HEK293 (cell line): Measurements from ENCODE around the gene TMUB1.

Experiments
- ELK4 ChIP-seq: IDR thresholded peaks from 2 replicates; pipeline ENCODE4 v1.6.1; 2011; ENCODE audit warnings: mild to moderate bottlenecking, low read depth, low read length, borderline replicate concordance
- FEZF1 ChIP-seq: fragments of 450-650 bp; formaldehyde crosslinking; IDR thresholded peaks from 2 replicates; pipeline ENCODE4 v1.5.1; 2016; ENCODE audit warnings: missing biosample characterization, missing genetic modification characterization
- GLI2 ChIP-seq: fragments of 450-650 bp; formaldehyde crosslinking; IDR thresholded peaks from 2 replicates; pipeline ENCODE4; 2017; ENCODE audit warnings: missing biosample characterization, missing genetic modification characterization, low read depth, borderline replicate concordance
- HOXA7 ChIP-seq: sonication (generic); formaldehyde crosslinking; IDR thresholded peaks from 2 replicates; pipeline ENCODE4 v1.8.1; 2022; ENCODE audit warnings: missing genetic modification reagents, borderline replicate concordance
- KLF10 ChIP-seq: fragments of 450-650 bp; IDR thresholded peaks from 2 replicates; pipeline ENCODE4 v1.5.1; 2018; ENCODE audit warnings: missing biosample characterization, mild to moderate bottlenecking, missing genetic modification characterization
- PRDM4 ChIP-seq: fragments of 450-650 bp; formaldehyde crosslinking; IDR thresholded peaks from 2 replicates; pipeline ENCODE4 v1.5.1; 2017; ENCODE audit warnings: missing biosample characterization, missing genetic modification characterization
- REPIN1 ChIP-seq: fragments of 450-650 bp; formaldehyde crosslinking; IDR thresholded peaks from 2 replicates; pipeline ENCODE4 v1.5.1; 2017; ENCODE audit warnings: missing biosample characterization, missing genetic modification characterization, low read depth
- WT1 ChIP-seq: fragments of 450-650 bp; formaldehyde crosslinking; IDR thresholded peaks from 2 replicates; pipeline ENCODE4 v1.5.1; 2016; ENCODE audit warnings: missing biosample characterization, missing genetic modification characterization
- YY2 ChIP-seq: fragments of 450-650 bp; formaldehyde crosslinking; IDR thresholded peaks from 2 replicates; pipeline ENCODE4 v1.5.1; 2016; ENCODE audit warnings: missing biosample characterization, missing genetic modification characterization
- ZNF133 ChIP-seq: fragments of 450-650 bp; formaldehyde crosslinking; IDR thresholded peaks from 2 replicates; pipeline ENCODE4 v1.5.1; 2016; ENCODE audit warnings: missing biosample characterization, missing genetic modification characterization
- ZNF248 ChIP-seq: fragments of 450-650 bp; formaldehyde crosslinking; IDR thresholded peaks from 2 replicates; pipeline ENCODE4 v1.5.1; 2017; ENCODE audit warnings: missing biosample characterization, missing genetic modification characterization
- ZNF37A ChIP-seq: fragments of 450-650 bp; IDR thresholded peaks from 2 replicates; pipeline ENCODE4 v1.5.1; 2018; ENCODE audit warnings: missing biosample characterization, missing genetic modification characterization
- ZNF391 ChIP-seq: fragments of 450-650 bp; formaldehyde crosslinking; IDR thresholded peaks from 2 replicates; pipeline ENCODE4 v1.5.1; 2016; ENCODE audit warnings: low read depth, missing biosample characterization, missing genetic modification characterization, borderline replicate concordance
- ZNF398 ChIP-seq: fragments of 450-650 bp; formaldehyde crosslinking; IDR thresholded peaks from 2 replicates; pipeline ENCODE4 v1.5.1; 2017; ENCODE audit warnings: missing biosample characterization, missing genetic modification characterization
- ZNF501 ChIP-seq: fragments of 450-650 bp; formaldehyde crosslinking; IDR thresholded peaks from 2 replicates; pipeline ENCODE4 v1.5.1; 2016; ENCODE audit warnings: missing biosample characterization, missing genetic modification characterization
- ZNF548 ChIP-seq: fragments of 450-650 bp; formaldehyde crosslinking; IDR thresholded peaks from 2 replicates; pipeline ENCODE4 v1.5.1; 2016; ENCODE audit warnings: missing biosample characterization, missing genetic modification characterization
- ZNF561 ChIP-seq: fragments of 450-650 bp; IDR thresholded peaks from 2 replicates; pipeline ENCODE4 v1.5.1; 2018; ENCODE audit warnings: missing biosample characterization, missing genetic modification characterization, borderline replicate concordance
- ZNF600 ChIP-seq: fragments of 450-650 bp; formaldehyde crosslinking; IDR thresholded peaks from 2 replicates; pipeline ENCODE4 v1.5.1; 2016; ENCODE audit warnings: missing biosample characterization, missing genetic modification characterization
- ZNF629 ChIP-seq: fragments of 450-650 bp; formaldehyde crosslinking; IDR thresholded peaks from 2 replicates; pipeline ENCODE4 v1.5.1; 2017; ENCODE audit warnings: missing biosample characterization, missing genetic modification characterization
- TF ChIP-seq, protein P1 (sequence below): sonication (generic); formaldehyde crosslinking; IDR thresholded peaks from 2 replicates; pipeline ENCODE4 v1.8.1; 2022; ENCODE audit warnings: mild to moderate bottlenecking, moderate library complexity, missing genetic modification reagents
- TF ChIP-seq, protein P2 (sequence below): fragments of 450-650 bp; formaldehyde crosslinking; IDR thresholded peaks from 2 replicates; pipeline ENCODE4 v1.5.1; 2016; ENCODE audit warnings: missing biosample characterization, missing genetic modification characterization, borderline replicate concordance
- TF ChIP-seq, protein P3 (sequence below): fragments of 450-650 bp; formaldehyde crosslinking; conservative IDR thresholded peaks from 2 replicates; pipeline ENCODE4 v1.5.1; 2016; ENCODE audit warnings: low read depth, missing biosample characterization, missing genetic modification characterization

Gene TMUB1

DNA sequence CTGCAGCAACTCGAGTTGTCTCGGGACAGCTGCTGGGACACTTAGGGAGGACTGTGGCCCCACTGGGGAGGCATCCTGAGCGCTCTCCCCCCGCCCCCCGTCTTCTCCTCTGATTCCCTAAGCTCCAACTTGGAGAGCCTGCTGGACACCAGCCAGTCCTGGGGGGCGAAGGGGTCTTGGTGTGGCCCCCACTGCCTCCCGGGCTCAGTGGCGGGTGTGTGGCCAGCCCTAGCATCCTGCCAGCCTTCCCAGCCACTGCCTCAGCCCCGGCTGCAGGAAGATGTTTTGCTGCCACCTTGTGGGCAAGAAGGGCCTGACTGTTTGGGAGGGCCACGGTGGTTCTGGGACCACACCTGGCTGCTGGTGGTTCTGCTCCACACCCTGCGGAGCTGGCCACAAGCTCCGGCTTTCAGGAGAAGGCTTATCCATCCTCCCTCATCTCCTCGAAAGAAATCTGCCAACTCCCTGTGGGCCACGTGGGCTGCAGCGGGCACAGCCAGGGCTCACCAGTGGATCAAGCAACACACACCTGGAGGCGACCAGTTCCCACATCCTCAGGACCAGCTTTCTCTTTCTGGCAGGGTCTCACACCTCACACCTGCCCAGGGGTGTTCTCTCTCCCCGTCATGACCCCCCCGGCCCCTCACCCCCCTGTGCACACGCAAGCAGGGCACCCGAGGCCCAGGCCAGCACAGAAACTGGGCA lies 27.8 kb upstream of the TMUB1 start (continued):
- no peak for TF ChIP-seq ELK4
- TF ChIP-seq ZNF133 (tag by site-specific recombination) = no peak
- TF ChIP-seq, protein P1, sequence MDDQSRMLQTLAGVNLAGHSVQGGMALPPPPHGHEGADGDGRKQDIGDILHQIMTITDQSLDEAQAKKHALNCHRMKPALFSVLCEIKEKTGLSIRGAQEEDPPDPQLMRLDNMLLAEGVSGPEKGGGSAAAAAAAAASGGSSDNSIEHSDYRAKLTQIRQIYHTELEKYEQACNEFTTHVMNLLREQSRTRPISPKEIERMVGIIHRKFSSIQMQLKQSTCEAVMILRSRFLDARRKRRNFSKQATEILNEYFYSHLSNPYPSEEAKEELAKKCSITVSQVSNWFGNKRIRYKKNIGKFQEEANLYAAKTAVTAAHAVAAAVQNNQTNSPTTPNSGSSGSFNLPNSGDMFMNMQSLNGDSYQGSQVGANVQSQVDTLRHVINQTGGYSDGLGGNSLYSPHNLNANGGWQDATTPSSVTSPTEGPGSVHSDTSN (CRISPR knock-in tag) = no peak
- TF ChIP-seq KLF10 = no peak
- no peak for TF ChIP-seq YY2 (tag by site-specific recombination)
- 0 out of 2 replicates have a peak, but pooled peaks have one; percentile 45 for TF ChIP-seq ZNF501 (tag by site-specific recombination)
- TF ChIP-seq ZNF248 = no peak
- TF ChIP-seq ZNF398 (tag by site-specific recombination) = no peak
- TF ChIP-seq, protein P2, sequence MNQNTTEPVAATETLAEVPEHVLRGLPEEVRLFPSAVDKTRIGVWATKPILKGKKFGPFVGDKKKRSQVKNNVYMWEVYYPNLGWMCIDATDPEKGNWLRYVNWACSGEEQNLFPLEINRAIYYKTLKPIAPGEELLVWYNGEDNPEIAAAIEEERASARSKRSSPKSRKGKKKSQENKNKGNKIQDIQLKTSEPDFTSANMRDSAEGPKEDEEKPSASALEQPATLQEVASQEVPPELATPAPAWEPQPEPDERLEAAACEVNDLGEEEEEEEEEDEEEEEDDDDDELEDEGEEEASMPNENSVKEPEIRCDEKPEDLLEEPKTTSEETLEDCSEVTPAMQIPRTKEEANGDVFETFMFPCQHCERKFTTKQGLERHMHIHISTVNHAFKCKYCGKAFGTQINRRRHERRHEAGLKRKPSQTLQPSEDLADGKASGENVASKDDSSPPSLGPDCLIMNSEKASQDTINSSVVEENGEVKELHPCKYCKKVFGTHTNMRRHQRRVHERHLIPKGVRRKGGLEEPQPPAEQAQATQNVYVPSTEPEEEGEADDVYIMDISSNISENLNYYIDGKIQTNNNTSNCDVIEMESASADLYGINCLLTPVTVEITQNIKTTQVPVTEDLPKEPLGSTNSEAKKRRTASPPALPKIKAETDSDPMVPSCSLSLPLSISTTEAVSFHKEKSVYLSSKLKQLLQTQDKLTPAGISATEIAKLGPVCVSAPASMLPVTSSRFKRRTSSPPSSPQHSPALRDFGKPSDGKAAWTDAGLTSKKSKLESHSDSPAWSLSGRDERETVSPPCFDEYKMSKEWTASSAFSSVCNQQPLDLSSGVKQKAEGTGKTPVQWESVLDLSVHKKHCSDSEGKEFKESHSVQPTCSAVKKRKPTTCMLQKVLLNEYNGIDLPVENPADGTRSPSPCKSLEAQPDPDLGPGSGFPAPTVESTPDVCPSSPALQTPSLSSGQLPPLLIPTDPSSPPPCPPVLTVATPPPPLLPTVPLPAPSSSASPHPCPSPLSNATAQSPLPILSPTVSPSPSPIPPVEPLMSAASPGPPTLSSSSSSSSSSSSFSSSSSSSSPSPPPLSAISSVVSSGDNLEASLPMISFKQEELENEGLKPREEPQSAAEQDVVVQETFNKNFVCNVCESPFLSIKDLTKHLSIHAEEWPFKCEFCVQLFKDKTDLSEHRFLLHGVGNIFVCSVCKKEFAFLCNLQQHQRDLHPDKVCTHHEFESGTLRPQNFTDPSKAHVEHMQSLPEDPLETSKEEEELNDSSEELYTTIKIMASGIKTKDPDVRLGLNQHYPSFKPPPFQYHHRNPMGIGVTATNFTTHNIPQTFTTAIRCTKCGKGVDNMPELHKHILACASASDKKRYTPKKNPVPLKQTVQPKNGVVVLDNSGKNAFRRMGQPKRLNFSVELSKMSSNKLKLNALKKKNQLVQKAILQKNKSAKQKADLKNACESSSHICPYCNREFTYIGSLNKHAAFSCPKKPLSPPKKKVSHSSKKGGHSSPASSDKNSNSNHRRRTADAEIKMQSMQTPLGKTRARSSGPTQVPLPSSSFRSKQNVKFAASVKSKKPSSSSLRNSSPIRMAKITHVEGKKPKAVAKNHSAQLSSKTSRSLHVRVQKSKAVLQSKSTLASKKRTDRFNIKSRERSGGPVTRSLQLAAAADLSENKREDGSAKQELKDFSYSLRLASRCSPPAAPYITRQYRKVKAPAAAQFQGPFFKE = no peak
- TF ChIP-seq FEZF1 (tag by site-specific recombination) = no peak
- no peak for TF ChIP-seq GLI2 (tag by site-specific recombination)
- TF ChIP-seq, protein P3, sequence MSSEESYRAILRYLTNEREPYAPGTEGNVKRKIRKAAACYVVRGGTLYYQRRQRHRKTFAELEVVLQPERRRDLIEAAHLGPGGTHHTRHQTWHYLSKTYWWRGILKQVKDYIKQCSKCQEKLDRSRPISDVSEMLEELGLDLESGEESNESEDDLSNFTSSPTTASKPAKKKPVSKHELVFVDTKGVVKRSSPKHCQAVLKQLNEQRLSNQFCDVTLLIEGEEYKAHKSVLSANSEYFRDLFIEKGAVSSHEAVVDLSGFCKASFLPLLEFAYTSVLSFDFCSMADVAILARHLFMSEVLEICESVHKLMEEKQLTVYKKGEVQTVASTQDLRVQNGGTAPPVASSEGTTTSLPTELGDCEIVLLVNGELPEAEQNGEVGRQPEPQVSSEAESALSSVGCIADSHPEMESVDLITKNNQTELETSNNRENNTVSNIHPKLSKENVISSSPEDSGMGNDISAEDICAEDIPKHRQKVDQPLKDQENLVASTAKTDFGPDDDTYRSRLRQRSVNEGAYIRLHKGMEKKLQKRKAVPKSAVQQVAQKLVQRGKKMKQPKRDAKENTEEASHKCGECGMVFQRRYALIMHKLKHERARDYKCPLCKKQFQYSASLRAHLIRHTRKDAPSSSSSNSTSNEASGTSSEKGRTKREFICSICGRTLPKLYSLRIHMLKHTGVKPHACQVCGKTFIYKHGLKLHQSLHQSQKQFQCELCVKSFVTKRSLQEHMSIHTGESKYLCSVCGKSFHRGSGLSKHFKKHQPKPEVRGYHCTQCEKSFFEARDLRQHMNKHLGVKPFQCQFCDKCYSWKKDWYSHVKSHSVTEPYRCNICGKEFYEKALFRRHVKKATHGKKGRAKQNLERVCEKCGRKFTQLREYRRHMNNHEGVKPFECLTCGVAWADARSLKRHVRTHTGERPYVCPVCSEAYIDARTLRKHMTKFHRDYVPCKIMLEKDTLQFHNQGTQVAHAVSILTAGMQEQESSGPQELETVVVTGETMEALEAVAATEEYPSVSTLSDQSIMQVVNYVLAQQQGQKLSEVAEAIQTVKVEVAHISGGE (tag by site-specific recombination) = no peak
- TF ChIP-seq REPIN1 (tag by site-specific recombination) = no peak
- TF ChIP-seq HOXA7 (CRISPR knock-in tag) = no peak
- TF ChIP-seq WT1 (tag by site-specific recombination) = no peak
- no peak for TF ChIP-seq PRDM4
- peak; percentile 63 for TF ChIP-seq ZNF600 (tag by site-specific recombination)
- no peak for TF ChIP-seq ZNF37A
- no peak for TF ChIP-seq ZNF391 (tag by site-specific recombination)
- 0 out of 2 replicates have a peak, but pooled peaks have one; percentile 23 for TF ChIP-seq ZNF629
- TF ChIP-seq ZNF548 (tag by site-specific recombination) = no peak
- TF ChIP-seq ZNF561 = no peak
- TF ChIP-seq, all 188 proteins: peak for 22
